Liver (tissue), 3 donors: ENCODE results near the gene PPM1E.

Source experiments
- ATF3 ChIP-seq: IDR thresholded peaks from 2 replicates; pipeline ENCODE4 v1.6.1; 2016; ENCODE audit warnings: antibody characterized with exemption
- GABPA ChIP-seq, 2 donors: IDR thresholded peaks in 1 of 2; conservative IDR thresholded peaks in 1 of 2; 2 replicates each; pipeline ENCODE4 v1.6.1; 2016; ENCODE audit warnings: antibody characterized with exemption in 2 of 2, mild to moderate bottlenecking in 1 of 2, moderate library complexity in 1 of 2
- SP1 ChIP-seq: IDR thresholded peaks from 2 replicates; pipeline ENCODE4 v1.6.1; 2018; ENCODE audit warnings: antibody characterized with exemption, mild to moderate bottlenecking
- TF ChIP-seq, protein P1 (sequence below): fragments of 150-350 bp; IDR thresholded peaks from 2 replicates; pipeline ENCODE4 v1.5.1; 2017; ENCODE audit warnings: improper control_type of control experiment, low read depth, low read length; ENCODE audit not compliant: missing input control
- TF ChIP-seq, protein P2 (sequence below): IDR thresholded peaks from 2 replicates; pipeline ENCODE4 v1.6.1; 2016; ENCODE audit warnings: antibody characterized with exemption
- donor health status: healthy.
- donor health status: healthy.

GRCh38 chr17:58956997-58957724 lies 201.5 kb downstream of the PPM1E start:
- TF ChIP-seq ATF3 (no peak), SP1 (no peak), GABPA (IDR thresholded peaks at IDR 0.05 in 1 of 2, conservative IDR thresholded peaks at IDR 0.05 in 1 of 2) (no peak)
- TF ChIP-seq, protein P1, sequence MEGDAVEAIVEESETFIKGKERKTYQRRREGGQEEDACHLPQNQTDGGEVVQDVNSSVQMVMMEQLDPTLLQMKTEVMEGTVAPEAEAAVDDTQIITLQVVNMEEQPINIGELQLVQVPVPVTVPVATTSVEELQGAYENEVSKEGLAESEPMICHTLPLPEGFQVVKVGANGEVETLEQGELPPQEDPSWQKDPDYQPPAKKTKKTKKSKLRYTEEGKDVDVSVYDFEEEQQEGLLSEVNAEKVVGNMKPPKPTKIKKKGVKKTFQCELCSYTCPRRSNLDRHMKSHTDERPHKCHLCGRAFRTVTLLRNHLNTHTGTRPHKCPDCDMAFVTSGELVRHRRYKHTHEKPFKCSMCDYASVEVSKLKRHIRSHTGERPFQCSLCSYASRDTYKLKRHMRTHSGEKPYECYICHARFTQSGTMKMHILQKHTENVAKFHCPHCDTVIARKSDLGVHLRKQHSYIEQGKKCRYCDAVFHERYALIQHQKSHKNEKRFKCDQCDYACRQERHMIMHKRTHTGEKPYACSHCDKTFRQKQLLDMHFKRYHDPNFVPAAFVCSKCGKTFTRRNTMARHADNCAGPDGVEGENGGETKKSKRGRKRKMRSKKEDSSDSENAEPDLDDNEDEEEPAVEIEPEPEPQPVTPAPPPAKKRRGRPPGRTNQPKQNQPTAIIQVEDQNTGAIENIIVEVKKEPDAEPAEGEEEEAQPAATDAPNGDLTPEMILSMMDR: no peak
- TF ChIP-seq, protein P2, sequence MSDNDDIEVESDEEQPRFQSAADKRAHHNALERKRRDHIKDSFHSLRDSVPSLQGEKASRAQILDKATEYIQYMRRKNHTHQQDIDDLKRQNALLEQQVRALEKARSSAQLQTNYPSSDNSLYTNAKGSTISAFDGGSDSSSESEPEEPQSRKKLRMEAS: no peak
